Skeletal muscle tissue (tissue), 4 donors: ENCODE data around the gene BCL2L11. TPM values are rescaled to one million over a fixed set of nuclear protein-coding genes. Genes with fewer than 3 reads are reported as not detected.

ENCODE experiments used
- H3K27ac ChIP-seq: one replicate; pipeline ENCODE4 v1.7.0; 2013; ENCODE audit warnings: mild to moderate bottlenecking, low read depth, low read length, inconsistent platforms
- H3K27me3 ChIP-seq, 3 donors: one replicate each; pipeline ENCODE4 v1.7.0; 2013; ENCODE audit warnings: low read length in 3 of 3; ENCODE audit not compliant: control insufficient read depth in 3 of 3, insufficient read depth in 3 of 3
- H3K36me3 ChIP-seq, 3 donors: one replicate each; pipeline ENCODE4 v1.7.0; 2013; ENCODE audit warnings: low read length in 3 of 3; ENCODE audit not compliant: control insufficient read depth in 3 of 3, insufficient read depth in 3 of 3
- H3K4me1 ChIP-seq, 3 donors: one replicate each; pipeline ENCODE4 v1.7.0; 2013; ENCODE audit warnings: low read length in 3 of 3, mild to moderate bottlenecking in 3 of 3; ENCODE audit not compliant: control insufficient read depth in 3 of 3, insufficient read depth in 3 of 3
- H3K4me3 ChIP-seq, 3 donors: one replicate each; pipeline ENCODE4 v1.7.0; 2013; ENCODE audit warnings: low read length in 3 of 3
- H3K9ac ChIP-seq, 3 donors: one replicate each; pipeline ENCODE4 v1.7.0; 2013; ENCODE audit warnings: low read length in 3 of 3, mild to moderate bottlenecking in 3 of 3, moderate library complexity in 2 of 3, low read depth in 1 of 3
- H3K9me3 ChIP-seq, 3 donors: one replicate each; pipeline ENCODE4 v1.7.0; 2013; ENCODE audit warnings: low read length in 3 of 3; ENCODE audit not compliant: control insufficient read depth in 3 of 3
- total RNA-seq: library from RNA; depleted of rRNA; stranded (reverse); fragments of >200 nt; gene quantifications from one replicate; pipeline ENCODE4 v1.2.3, GENCODE V29; 2014
- donor health status: Osteomylitis.

Gene BCL2L11
- total RNA-seq, 1 donor from 2014 or later, result 6.3 TPM

- no peaks in the 10 kb centered on the region for H3K9me3 ChIP-seq
- no peak overlapping the region for H3K4me3 ChIP-seq
- H3K9ac ChIP-seq, result no peak overlapping the region
- H3K27ac ChIP-seq, result no peak overlapping the region
- H3K36me3 ChIP-seq, result no peaks in the 10 kb centered on the region
- H3K27me3 ChIP-seq, result no peaks in the 10 kb centered on the region
- H3K4me1 ChIP-seq, result peaks cover 0 to 5% (median 4%) of the 10 kb centered on the region in 3 donors
Measured at GRCh38 chr2:111196435-111196834, 75.7 kb downstream of the BCL2L11 start.

- H3K4me3 ChIP-seq, result no peak overlapping the region
- H3K36me3 ChIP-seq, result no peaks in the 10 kb centered on the region
Measured at GRCh38 chr2:111198701-111199100, 78.0 kb downstream of the BCL2L11 start.

GRCh38 chr2:111199840-111200239, 79.1 kb downstream of the BCL2L11 start:
- Histone ChIP-seq H3K36me3 (no peaks in the 10 kb centered on the region), H3K4me3 (no peak overlapping the region), H3K27me3 (no peaks in the 10 kb centered on the region), H3K9ac (no peak overlapping the region), H3K9me3 (no peaks in the 10 kb centered on the region), H3K27ac (no peak overlapping the region), H3K4me1 (peaks cover 0 to 5% (median 4%) of the 10 kb centered on the region in 3 donors)

More at GRCh38 chr2:111198701-111199100, 78.0 kb downstream of the BCL2L11 start:
- no peak overlapping the region for H3K9ac ChIP-seq
- H3K27ac ChIP-seq, result no peak overlapping the region
- peaks cover 0 to 5% (median 4%) of the 10 kb centered on the region in 3 donors for H3K4me1 ChIP-seq
- no peaks in the 10 kb centered on the region for H3K9me3 ChIP-seq
- no peaks in the 10 kb centered on the region for H3K27me3 ChIP-seq

- no peak overlapping the region for H3K27ac ChIP-seq
- no peaks in the 10 kb centered on the region for H3K9me3 ChIP-seq
- no peaks in the 10 kb centered on the region for H3K27me3 ChIP-seq
- no peak overlapping the region for H3K9ac ChIP-seq
- H3K4me3 ChIP-seq, result no peak overlapping the region
- peaks cover 0 to 5% (median 4%) of the 10 kb centered on the region in 3 donors for H3K4me1 ChIP-seq
- no peaks in the 10 kb centered on the region for H3K36me3 ChIP-seq
Measured at GRCh38 chr2:111200333-111200881, 79.7 kb downstream of the BCL2L11 start.

GRCh38 chr2:111201214-111201613, 80.5 kb downstream of the BCL2L11 start:
- Histone ChIP-seq H3K4me3 (no peak overlapping the region), H3K27ac (no peak overlapping the region), H3K9ac (no peak overlapping the region), H3K4me1 (peaks cover 0 to 5% (median 4%) of the 10 kb centered on the region in 3 donors), H3K27me3 (no peaks in the 10 kb centered on the region), H3K36me3 (no peaks in the 10 kb centered on the region), H3K9me3 (no peaks in the 10 kb centered on the region)

GRCh38 chr2:111202266-111203040, 81.7 kb downstream of the BCL2L11 start:
- H3K27me3 ChIP-seq, result no peaks in the 10 kb centered on the region
- H3K9ac ChIP-seq, result no peak overlapping the region
- no peak overlapping the region for H3K27ac ChIP-seq
- H3K9me3 ChIP-seq, result no peaks in the 10 kb centered on the region
- peaks cover 0 to 4% (median 3%) of the 10 kb centered on the region in 3 donors for H3K4me1 ChIP-seq
- H3K4me3 ChIP-seq, result no peak overlapping the region
- no peaks in the 10 kb centered on the region for H3K36me3 ChIP-seq

GRCh38 chr2:111204706-111205105, 84.0 kb downstream of the BCL2L11 start:
- H3K9me3 ChIP-seq, result no peaks in the 10 kb centered on the region
- H3K4me1 ChIP-seq, result no peaks in the 10 kb centered on the region
- no peaks in the 10 kb centered on the region for H3K27me3 ChIP-seq
- H3K36me3 ChIP-seq, result no peaks in the 10 kb centered on the region
- H3K4me3 ChIP-seq, result no peak overlapping the region
- H3K27ac ChIP-seq, result no peak overlapping the region
- H3K9ac ChIP-seq, result no peak overlapping the region

- no peak overlapping the region for H3K9ac ChIP-seq
- no peaks in the 10 kb centered on the region for H3K27me3 ChIP-seq
- no peaks in the 10 kb centered on the region for H3K9me3 ChIP-seq
- no peak overlapping the region for H3K4me3 ChIP-seq
- no peaks in the 10 kb centered on the region for H3K36me3 ChIP-seq
- no peaks in the 10 kb centered on the region for H3K4me1 ChIP-seq
- H3K27ac ChIP-seq, result no peak overlapping the region
Measured at GRCh38 chr2:111205774-111206173, 85.1 kb downstream of the BCL2L11 start.

- Histone ChIP-seq H3K9me3 (no peaks in the 10 kb centered on the region), H3K4me3 (no peak overlapping the region), H3K27ac (no peak overlapping the region), H3K27me3 (no peaks in the 10 kb centered on the region), H3K4me1 (no peaks in the 10 kb centered on the region), H3K36me3 (no peaks in the 10 kb centered on the region), H3K9ac (no peak overlapping the region)
Measured at GRCh38 chr2:111207851-111208250, 87.1 kb downstream of the BCL2L11 start.

- no peaks in the 10 kb centered on the region for H3K36me3 ChIP-seq
- H3K27me3 ChIP-seq, result no peaks in the 10 kb centered on the region
- H3K9me3 ChIP-seq, result no peaks in the 10 kb centered on the region
- no peak overlapping the region for H3K27ac ChIP-seq
- no peak overlapping the region for H3K9ac ChIP-seq
- H3K4me3 ChIP-seq, result no peak overlapping the region
- no peaks in the 10 kb centered on the region for H3K4me1 ChIP-seq
Measured at GRCh38 chr2:111208639-111209038, 87.9 kb downstream of the BCL2L11 start.
